Keratinocyte (primary cell): ENCODE results near the gene CFL1.

Source experiments
- EZH2 ChIP-seq: IDR thresholded peaks from one replicate; pipeline ENCODE4 v1.6.1; 2012; ENCODE audit warnings: inconsistent platforms, mild to moderate bottlenecking, low read length, moderate library complexity
- TF ChIP-seq, protein P1 (sequence below), 3 experiments: IDR thresholded peaks in 1 of 3; conservative IDR thresholded peaks in 1 of 3; optimal IDR thresholded peaks in 1 of 3; 2 replicates in 2 of 3; 3 replicates in 1 of 3; pipeline versions ENCODE3 to v1.5.1; 2011; ENCODE audit warnings: low read length in 3 of 3, mild to moderate bottlenecking in 3 of 3, moderate library complexity in 2 of 3, control low read depth in 1 of 3, inconsistent platforms in 1 of 3; ENCODE audit not compliant: insufficient read depth in 2 of 3; ENCODE audit errors: extremely low read depth in 1 of 3

DNA sequence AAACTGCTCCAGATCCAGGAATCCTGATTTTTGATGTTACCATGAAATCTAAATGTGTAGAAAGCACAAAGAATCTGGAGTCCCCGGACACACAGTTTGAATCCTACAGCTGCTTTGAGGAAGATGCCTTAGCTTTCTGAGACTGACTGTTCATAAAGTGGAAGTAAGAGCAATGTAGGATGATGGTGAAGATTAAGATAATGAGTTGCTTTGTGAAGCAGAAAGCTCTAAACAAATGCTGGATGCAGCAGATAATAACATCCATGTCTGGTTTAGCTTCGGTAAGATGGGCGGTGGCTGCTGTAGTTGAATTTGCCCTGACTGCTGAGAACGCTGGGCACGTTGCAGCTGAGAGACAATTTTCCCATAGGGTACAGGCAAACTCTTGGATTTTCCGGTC is 51.0 kb downstream of the CFL1 start:
- TF ChIP-seq, protein P1, sequence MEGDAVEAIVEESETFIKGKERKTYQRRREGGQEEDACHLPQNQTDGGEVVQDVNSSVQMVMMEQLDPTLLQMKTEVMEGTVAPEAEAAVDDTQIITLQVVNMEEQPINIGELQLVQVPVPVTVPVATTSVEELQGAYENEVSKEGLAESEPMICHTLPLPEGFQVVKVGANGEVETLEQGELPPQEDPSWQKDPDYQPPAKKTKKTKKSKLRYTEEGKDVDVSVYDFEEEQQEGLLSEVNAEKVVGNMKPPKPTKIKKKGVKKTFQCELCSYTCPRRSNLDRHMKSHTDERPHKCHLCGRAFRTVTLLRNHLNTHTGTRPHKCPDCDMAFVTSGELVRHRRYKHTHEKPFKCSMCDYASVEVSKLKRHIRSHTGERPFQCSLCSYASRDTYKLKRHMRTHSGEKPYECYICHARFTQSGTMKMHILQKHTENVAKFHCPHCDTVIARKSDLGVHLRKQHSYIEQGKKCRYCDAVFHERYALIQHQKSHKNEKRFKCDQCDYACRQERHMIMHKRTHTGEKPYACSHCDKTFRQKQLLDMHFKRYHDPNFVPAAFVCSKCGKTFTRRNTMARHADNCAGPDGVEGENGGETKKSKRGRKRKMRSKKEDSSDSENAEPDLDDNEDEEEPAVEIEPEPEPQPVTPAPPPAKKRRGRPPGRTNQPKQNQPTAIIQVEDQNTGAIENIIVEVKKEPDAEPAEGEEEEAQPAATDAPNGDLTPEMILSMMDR (optimal IDR thresholded peaks at IDR 0.05 in 1 of 3, IDR thresholded peaks at IDR 0.05 in 1 of 3, conservative IDR thresholded peaks at IDR 0.05 in 1 of 3; ENCODE audit: extremely low read depth in 1 of 3, insufficient read depth in 2 of 3, low read length in 3 of 3): no peak
- TF ChIP-seq EZH2: no peak
